Neural cell (in vitro differentiated cells): Measurements from ENCODE around the gene KRT14.

Source experiments
- EZH2 ChIP-seq: fragments of 200-600, 300-800 bp; shearing (Covaris generic), sonication (generic); IDR thresholded peaks from 2 replicates; pipeline ENCODE4 v1.6.1; 2014; ENCODE audit warnings: antibody characterized with exemption, low read length, borderline replicate concordance, mild to moderate bottlenecking; ENCODE audit not compliant: insufficient read depth, poor library complexity, severe bottlenecking
- POLR2AphosphoS5 ChIP-seq: IDR thresholded peaks from 2 replicates; pipeline ENCODE4 v1.6.1; 2012
- SMC3 ChIP-seq: fragments of 450-650 bp; conservative IDR thresholded peaks from 2 replicates; pipeline ENCODE4 v1.6.1; 2014; ENCODE audit warnings: antibody characterized with exemption, mild to moderate bottlenecking, moderate library complexity; ENCODE audit not compliant: poor library complexity
- TF ChIP-seq, protein P1 (sequence below): fragments of 450-650 bp; IDR thresholded peaks from 2 replicates; pipeline ENCODE4 v1.5.1; 2014; ENCODE audit warnings: antibody characterized with exemption, mild to moderate bottlenecking, moderate library complexity; ENCODE audit not compliant: poor library complexity, severe bottlenecking

DNA sequence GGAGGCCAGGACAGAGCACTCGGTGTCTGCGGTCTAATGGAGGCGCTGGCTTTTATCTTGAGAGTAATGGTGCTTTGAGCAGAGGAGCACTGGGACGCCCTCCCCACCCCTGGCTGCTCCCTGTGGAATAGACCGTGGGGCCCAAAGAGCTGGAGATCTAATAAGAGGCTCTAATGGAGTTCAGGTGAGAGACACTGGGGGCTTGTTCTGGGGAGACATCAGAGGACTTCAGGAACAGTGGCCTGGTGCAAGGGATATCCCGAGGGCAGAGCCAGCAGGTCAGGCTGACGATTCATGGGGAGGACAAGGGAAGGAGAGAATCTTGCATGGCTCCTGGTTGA, 49.1 kb downstream of the KRT14 start:
- TF ChIP-seq EZH2 = no peak
- TF ChIP-seq, protein P1, sequence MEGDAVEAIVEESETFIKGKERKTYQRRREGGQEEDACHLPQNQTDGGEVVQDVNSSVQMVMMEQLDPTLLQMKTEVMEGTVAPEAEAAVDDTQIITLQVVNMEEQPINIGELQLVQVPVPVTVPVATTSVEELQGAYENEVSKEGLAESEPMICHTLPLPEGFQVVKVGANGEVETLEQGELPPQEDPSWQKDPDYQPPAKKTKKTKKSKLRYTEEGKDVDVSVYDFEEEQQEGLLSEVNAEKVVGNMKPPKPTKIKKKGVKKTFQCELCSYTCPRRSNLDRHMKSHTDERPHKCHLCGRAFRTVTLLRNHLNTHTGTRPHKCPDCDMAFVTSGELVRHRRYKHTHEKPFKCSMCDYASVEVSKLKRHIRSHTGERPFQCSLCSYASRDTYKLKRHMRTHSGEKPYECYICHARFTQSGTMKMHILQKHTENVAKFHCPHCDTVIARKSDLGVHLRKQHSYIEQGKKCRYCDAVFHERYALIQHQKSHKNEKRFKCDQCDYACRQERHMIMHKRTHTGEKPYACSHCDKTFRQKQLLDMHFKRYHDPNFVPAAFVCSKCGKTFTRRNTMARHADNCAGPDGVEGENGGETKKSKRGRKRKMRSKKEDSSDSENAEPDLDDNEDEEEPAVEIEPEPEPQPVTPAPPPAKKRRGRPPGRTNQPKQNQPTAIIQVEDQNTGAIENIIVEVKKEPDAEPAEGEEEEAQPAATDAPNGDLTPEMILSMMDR = no peak
- TF ChIP-seq POLR2AphosphoS5 = no peak
- no peak for TF ChIP-seq SMC3
